GM18868 (cell line): ENCODE results near the gene DENND1A.
"Not testable (repeated sequence)": the region's sequence is repeated elsewhere in the genome, so short reads cannot be mapped to it uniquely, and the experiment has no call there.

Experiments
- ATAC-seq: cut with Tn5 transposase; IDR thresholded peaks from one replicate; pipeline ENCODE4 v1.9.1; 2021; ENCODE audit warnings: mild to moderate bottlenecking, moderate library complexity; ENCODE audit not compliant: unreplicated experiment

The DENND1A gene

GRCh38 chr9:123637945-123638634 lies 291.8 kb downstream of the DENND1A start:
- ATAC-seq = peak; percentile 55

DNA sequence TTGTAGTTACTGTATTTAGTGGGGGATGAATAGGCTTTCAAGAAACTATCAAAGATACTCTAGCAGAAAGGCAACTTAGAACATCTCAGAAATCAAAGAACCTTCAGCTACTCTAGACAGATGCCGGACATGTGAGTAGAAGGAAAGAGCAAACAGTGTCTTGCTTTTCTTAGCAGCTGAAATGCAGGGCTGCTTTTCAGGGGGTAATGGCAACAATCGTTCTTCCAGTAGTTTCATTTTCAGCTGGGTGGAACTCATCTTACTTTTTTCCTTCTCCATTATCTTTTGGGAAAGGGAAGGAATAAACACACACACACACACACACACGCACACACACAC lies 292.4 kb downstream of the DENND1A start:
- ATAC-seq = no peak

- ATAC-seq = not testable (repeated sequence)
Measured at GRCh38 chr9:123636805-123637204, 293.1 kb downstream of the DENND1A start.

- ATAC-seq = no peak
Measured at GRCh38 chr9:123631862-123632261, 298.1 kb downstream of the DENND1A start.

GRCh38 chr9:123630233-123630632 lies 299.7 kb downstream of the DENND1A start:
- no peak for ATAC-seq

DNA sequence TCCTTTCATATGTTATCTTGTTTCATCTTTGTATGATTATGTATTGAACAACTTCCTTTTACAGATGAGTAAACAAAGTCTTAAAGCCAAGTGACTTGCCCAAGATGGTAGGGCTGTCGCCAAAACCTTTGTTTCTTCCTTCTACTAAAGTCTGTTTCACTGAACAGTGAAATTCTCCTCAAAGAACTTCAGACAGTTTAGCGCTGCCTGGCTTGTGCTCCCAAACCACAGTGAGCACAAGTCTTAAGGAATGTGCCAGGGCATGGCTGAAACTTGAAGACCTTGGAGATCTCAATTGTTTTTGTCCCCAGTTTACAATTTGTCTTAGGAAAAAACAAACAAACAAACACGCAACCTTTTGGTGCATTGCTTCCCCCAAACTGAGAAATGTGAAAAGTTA lies 300.4 kb downstream of the DENND1A start:
- no peak for ATAC-seq

DNA sequence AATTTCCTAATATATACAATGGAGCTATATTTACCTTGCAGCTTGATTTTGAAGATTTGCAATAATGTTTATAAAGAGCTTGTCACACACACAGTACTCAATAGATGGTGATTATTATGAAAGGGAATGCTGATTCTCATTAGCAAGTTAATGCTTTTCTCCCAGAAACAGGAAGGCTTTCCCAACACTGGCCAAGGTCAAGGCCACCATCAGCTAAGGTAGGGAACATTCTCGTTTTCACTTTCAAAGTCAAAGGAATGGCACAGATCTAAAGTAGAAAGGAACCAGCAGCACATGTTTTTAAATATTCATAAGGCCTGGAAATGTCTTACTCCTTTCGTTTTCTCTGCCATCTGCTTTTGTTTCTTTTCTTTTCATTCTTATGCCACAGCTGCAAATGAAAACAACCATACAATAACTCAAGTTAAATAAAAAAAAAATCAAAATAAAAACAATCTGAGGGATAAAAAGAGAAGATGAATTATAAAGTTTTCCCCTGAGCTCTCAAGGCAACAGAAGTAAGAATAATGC lies 307.1 kb downstream of the DENND1A start:
- no peak for ATAC-seq

DNA sequence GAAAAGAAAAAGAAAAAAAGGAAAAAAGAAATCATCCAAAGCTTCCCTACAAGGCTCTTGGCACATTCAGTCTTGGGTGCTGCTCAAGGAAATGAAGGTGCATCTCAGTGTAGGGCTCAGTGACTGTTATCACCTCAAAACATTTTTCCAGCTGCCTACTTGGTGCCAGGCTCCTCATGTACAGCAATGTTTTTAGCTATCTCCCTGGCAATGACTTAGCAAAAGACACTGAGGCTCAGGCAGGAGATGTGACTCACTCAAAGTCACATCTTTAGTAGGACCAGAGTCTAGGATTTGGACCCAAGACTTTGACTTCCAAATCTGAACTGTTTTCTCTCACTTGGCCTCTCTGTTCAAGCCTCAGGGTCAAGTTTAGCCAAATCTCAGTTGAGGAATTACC lies 309.7 kb downstream of the DENND1A start:
- no peak for ATAC-seq

GRCh38 chr9:123617952-123618678 lies 311.8 kb downstream of the DENND1A start:
- ATAC-seq = no peak

DNA sequence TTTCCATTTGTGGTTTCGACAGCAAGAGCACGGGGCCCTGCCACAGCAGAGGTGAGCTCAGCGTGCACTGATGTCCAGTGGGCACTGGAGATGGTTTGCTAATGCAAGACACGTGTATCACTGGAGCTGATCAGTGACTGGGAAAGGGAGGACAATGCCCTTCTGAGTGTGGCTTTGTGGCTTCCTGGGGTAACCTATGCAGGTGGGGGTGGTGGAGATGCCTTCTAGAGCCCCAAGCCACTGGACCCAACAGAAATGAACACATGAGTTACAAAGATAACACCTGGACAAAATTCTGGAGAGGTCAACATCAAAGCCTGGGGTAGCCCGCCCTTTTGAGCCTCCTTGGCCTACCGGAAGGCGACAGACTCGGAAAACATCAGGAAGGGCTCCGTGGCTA lies 312.6 kb downstream of the DENND1A start:
- no peak for ATAC-seq

GRCh38 chr9:123616707-123617106 lies 313.2 kb downstream of the DENND1A start:
- no peak for ATAC-seq

DNA sequence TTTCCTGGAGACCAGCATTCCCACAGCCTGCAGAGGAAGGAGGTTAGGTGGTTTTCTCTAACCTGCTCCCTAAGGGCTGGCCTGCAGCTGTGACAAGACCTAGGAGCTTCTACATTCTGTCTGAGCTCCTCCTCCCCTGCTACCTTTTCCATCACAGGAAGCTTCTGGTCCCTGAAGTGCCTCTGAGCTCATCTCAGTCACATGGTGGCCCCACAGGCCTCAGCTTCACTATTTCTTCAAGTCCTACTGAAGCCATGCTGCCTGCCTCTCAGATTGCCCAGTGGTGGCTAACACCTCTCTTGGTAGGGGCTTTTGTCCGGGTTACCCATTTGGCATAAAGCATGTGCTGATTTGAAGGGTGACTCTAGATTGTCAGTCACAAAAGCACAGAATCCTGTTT lies 314.5 kb downstream of the DENND1A start:
- no peak for ATAC-seq

DNA sequence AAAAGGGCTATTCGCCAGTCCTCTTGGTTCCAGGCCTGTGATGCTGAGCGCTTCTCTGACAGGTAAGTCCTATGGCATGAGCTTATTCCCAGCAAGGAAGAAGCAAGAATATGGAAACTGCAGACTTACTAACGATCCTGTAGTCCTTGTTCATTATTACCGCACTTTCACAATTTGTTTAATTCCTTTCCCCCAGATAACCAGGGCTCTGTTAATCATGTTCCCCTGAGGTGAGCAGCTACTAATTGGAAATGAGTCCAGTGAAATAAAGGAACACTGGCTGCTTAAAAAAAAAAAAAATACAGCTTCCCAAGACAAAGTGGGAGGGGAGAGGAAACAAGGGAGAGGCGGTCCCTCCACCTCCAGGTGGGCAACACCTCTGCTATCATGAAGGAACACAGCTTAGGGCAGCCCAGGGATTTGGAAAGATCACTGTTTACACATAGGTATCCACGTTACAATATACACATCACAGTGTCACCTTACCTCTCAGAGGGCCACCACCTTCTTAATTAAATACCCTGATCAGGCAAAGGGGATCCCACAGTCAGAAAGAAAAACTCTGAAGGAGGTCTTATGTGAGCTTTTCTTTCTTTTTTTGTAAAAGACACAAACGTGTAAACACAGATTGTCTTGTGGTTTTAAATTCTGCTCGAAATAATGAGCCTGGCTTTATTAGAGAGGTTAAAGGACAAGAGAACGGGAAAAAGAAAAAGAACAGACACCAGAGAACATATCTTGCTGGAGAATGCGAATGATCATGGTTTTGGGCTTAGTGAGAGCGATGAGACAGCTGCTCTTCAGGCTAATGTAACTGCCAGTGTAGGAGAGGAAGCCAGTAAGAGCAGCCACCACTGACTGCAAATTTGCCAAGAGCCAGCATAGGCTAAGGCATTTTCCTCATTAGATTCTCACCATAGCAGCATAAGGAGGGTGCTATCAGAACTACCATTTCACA lies 315.3 kb downstream of the DENND1A start:
- ATAC-seq = no peak

DNA sequence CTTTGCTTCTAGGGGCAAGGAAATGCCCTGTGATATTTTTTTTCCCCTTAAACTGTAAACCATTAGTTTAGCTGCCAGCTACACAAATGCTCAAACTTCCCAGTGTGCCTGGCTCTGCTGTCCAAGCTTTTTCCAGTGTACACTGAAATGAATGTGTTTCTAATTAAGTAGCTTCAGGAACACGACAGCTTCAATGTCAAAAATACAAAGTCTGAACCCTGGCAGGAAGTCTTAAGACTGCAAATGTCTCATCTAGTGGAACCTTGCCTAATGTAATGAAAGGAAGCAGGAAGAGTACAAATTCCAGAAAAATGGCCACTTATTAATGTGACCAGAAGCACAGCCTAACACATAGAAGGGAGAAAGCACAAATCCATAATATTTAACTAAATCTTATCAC lies 318.7 kb downstream of the DENND1A start:
- ATAC-seq = no peak

DNA sequence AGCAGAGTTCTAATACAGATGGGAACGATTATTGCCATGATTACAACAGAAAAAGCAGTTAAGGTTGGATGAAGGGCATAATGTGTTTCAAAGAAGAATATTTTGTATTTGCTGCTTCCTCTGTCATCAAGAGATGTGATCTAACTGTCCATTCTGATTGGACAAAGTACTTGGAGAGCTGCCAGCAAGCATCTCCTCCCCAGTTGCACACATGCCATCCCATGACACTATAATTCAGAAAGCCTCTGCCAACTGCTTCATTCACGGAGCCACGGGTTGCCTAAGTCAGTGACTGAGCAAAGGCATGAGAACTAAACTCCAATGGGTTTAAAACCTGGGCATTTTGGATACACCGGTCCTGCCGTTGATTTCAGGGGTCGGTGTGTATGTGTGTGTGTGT lies 320.1 kb downstream of the DENND1A start:
- no peak for ATAC-seq

- ATAC-seq = peak; percentile 97
Measured at GRCh38 chr9:123608104-123608503, 321.8 kb downstream of the DENND1A start.

GRCh38 chr9:123607479-123607878 lies 322.4 kb downstream of the DENND1A start:
- ATAC-seq = no peak

- ATAC-seq = no peak
Measured at GRCh38 chr9:123606141-123606540, 323.8 kb downstream of the DENND1A start.

DNA sequence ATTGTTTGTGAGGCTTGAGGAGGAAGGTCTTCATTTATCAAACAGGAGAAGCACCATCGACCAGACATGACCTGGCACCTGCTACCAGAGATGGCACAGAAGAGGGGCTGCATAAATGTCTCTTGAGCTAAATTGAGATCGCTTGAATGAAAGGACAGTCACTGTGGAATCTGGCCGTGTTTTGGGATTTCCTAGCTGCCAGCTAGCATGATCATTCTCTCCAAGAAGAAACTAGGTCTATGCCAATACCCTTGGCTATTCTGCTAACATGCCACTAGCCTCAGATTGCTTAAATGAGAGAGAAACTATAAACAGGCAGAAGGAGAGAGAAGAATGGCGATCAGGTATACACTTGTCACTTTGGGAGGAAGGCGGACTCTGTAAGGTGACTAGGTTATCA lies 324.6 kb downstream of the DENND1A start:
- no peak for ATAC-seq

- ATAC-seq = no peak
Measured at GRCh38 chr9:123604861-123605260, 325.1 kb downstream of the DENND1A start.

- ATAC-seq = no peak
Measured at GRCh38 chr9:123601828-123602227, 328.1 kb downstream of the DENND1A start.
